ENCODE results near the gene MAEA.
"Not testable (repeated sequence)": the region's sequence is repeated elsewhere in the genome, so short reads cannot be mapped to it uniquely, and the experiment has no call there.

The MAEA gene

DNA sequence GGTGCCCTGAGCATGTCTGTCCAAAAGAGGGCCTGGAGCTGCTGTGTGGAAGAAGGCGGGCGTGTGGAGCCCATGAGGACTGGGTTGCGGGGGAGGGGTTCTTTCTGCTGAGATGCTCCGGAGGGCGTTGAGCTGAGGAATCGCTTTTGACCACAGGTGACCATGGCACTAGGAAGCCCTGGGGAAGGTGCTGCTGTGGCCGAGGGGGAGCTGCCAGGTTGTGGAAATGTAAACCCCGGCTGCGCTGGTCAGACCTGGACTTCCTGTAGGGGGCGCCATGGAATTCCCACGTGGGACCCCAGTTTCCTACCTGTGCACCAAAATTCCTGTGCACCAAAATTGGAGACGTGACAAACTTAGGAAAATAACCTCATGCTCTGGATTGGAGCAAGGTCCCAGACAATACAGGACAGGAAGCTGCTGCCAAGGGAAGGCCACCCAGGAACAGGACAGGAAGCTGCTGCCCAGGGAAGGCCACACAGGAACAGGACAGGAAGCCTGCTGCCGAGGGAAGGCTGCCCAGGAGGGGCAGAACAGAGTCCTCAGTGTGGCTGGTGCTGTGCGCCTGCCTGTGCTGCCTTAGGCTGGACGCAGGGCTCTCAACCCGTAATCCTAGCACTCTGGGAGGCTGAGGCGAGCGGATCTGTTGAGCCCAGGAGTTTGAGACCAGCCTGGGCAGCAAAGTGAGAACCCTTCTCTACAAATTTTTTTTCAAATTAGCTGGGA is 29.0 kb downstream of the MAEA start:
- DNase-seq (ENCODE audit: low read depth in 4 of 4, low spot score in 1 of 4): no peak

DNA sequence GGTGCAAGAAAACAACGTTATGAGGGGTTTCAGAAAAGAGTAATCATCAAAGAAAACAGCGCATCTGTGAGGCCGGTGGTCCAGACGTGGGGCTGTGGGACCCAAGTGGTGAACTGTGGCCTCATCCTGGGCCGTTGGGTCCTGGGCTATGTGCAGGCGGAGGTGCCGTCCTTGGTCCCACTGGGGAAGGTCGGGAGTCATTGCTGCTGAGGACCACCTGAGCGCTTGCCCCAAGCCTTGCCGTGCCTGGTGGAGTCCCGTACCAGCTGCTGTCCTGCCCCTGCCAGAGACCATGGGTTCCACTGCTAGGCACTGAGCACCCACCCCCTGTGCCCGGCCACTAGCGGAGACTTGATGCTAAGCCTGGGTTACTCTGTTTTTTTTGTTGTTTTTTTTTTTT is 31.8 kb downstream of the MAEA start:
- no peak for DNase-seq (ENCODE audit: low read depth in 4 of 4, low spot score in 1 of 4)

DNA sequence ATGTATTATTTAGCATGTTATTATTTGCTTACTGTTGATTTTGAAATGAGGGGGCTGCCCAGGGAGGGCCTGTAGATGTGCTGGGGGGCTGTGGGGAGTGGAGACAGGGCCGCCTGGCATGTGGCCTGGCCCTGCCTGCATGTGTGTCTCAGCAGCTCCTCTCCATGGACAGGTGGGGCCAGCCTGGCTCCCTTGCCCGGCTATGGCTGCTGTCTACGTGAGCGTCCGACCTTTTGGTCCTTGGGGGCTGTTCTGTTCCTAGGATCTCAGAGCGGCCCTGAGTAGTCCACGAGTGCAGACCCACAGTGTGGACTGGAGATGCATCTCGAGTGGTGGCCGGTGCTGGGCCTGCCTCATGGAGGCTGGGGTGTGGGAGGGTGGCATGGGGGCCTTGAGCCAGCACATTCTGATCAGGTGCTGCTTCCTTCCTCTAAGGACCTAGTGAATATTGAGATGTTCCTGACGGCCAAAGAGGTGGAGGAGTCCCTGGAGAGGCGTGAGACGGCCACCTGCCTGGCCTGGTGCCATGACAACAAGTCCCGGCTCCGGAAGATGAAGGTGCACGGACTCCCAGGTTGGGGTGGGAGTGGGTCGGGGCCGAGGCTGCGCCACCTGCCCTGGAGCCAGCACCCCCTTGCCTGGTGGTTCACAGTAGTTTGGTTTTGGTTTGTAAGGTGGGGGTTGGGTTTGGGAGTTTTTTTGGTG is 32.4 kb downstream of the MAEA start:
- DNase-seq (ENCODE audit: low read depth in 4 of 4, low spot score in 1 of 4): no peak

DNA sequence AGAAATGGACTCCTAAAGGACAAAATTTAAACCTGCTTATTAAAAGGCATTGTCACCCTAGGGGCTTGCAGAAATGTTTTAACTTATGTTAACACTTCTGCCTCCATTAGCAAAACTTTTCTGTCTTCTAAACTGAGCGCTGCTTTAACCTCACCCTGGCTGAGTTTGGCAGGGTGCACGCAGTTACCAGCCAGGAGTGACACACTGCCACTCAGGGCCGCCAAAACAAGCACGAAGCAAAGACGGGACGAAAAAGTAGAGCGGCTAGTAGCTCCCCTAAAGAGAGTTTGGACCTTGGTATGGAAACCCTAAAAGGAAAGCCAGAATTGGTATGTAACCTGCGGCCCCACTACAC is 33.6 kb downstream of the MAEA start:
- no peak for DNase-seq (ENCODE audit: low read depth in 4 of 4, low spot score in 1 of 4)

DNA sequence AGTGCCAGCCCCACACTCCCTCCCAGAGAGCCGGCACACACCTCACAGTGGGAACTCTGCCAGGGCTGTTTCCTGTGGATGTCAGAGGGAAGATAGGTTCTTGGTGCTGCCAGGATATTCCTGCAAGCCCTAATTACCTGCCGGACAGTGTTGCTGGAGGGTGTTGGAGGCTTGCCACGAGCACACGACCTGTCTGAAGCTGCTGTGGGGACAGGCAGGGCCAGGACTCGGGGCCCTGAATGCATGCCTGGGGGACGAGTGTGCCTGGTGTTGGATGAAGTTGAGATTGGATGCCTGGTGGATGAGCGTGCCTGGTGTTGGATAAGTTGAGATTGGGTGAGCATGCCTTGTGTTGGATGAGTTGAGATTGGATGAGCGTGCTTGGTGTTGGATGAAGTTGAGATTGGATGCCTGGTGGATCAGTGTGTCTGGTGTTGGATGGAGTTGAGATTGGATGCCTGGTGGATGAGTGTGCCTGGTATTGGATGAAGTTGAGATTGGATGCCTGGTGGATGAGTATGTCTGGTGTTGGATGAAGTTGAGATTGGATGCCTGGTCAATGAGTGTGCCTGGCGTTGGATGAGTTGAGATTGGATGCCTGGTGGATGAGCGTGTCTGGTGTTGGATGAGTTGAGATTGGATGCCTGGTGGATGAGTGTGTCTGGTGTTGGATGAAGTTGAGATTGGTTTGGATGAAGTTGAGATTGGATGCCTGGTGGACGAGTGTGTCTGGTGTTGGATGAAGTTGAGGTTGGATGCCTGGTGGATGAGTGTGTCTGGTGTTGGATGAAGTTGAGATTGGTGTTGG is 34.1 kb downstream of the MAEA start:
- DNase-seq (ENCODE audit: low read depth in 4 of 4, low spot score in 1 of 4): no peak

DNA sequence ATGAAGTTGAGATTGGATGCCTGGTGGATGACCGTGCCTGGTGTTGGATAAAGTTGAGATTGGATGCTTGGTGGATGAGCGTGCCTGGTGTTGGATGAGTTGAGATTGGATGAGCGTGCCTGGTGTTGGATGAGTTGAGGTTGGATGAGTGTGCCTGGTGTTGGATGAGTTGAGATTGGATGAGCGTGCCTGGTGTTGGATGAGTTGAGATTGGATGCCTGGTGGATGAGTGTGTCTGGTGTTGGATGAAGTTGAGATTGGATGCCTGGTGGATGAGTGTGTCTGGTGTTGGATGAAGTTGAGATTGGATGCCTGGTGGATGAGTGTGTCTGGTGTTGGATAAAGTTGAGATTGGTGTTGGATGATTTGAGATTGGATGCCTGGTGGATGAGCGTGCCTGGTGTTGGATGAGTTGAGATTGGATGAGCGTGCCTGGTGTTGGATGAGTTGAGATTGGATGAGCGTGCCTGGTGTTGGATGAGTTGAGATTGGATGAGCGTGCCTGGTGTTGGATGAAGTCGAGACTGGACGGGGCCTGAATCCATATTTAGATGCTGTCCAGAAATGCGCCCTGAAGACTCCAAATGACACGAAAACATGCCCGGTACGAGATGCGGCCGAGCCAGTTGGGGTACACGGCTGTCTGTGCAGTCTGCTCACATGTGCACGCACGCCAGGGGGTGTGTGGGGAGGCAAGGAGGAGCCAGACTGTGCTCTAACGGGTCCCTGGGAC is 34.9 kb downstream of the MAEA start:
- DNase-seq (ENCODE audit: low read depth in 4 of 4, low spot score in 1 of 4): not testable (repeated sequence)

DNA sequence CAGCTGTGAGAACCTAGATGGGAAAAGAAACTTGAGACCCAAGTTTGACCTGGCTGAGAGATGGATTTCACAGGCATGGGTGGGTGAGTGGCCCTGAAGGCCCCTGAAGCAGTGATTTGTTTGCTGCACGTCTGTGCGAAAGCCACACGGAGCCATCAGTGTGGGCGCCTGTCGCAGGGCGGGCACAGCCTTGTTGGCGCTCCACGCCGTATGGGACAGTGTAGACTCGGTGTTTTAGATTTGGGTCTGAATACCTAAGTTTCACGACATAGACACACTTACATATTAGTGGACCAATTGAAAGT is 35.4 kb downstream of the MAEA start:
- DNase-seq (ENCODE audit: low read depth in 4 of 4, low spot score in 1 of 4): no peak

DNA sequence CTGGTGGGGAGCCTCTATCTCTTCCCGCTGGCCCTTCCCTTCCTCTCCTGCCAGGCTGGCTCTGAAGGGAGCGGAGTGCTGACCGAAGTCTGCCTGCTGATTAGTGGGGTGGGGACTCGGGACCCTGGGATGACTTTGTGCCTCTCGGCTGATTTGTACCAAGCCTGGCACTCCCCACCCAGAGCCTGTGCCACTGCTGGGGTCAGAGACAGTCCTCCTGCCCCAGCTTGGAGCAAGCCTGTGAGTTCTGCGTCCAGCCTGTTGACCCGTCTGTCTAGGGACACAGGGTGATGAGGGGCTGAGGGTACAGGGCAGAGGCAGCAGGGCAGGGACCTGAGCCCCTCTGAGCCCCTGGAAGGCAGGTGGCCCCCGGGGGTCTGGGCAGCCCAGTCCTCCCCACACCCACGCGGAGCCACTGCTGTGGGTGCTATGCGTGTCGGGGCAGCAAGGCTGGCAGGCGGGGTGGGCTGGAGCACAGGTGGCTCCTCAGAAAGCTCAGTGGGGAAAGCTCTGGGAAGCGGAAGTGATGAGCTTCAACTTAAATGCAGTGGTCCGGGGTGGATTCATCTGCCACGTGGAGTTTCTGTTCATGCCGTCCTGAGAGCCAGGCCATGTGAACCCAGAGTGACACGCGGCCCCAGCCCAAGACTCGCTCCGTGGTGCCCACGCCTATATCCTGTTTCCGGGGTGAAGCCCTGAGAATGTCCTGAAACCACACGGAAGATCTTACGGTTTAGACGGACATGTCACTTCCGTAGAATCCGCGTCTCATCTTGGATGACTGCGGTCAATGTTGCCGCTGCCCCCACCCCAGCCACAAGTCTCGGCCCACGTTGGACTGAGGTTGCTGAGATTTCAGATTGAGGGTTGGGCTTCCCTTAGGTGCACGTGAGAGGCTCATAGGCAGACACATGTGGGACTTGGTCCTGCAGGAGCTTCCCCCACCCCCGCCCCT is 36.3 kb downstream of the MAEA start:
- DNase-seq (ENCODE audit: low read depth in 4 of 4, low spot score in 1 of 4): no peak

DNA sequence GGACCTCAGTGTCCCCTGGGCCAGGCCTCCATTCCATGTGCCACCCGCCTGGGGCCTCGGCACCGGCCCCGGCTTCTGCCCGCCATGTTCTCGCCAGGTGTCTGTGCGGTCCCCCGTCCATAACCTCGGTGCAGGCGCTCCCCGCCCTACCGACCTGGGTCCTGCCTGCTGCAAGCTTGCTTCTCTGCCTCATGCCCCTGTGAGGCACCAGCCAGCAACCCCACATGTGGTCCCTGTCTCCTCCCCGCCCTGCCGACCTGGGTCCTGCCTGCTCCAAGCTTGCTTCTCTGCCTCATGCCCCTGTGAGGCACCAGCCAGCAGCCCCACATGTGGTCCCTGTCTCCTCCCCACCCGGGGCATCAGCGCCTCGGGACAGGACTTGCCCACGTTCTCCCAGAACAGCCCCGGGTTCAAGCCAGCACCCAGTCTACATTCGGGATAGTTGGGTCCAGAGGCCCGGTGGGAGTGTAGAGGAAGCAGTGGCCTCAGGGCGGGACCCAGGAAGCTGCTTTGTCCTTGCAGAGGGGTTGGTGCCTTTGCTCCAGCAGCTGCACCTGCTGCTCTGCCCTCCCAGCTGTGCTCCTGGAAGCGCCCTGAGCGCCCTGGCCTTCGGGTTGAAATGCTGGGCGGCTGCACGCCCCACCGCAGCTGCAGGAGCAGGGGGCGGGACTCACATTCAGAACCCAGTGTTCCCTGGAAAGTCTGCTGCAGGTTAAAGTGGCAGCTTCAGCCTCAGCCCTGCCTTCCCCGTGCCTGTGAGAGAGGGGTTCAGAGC is 37.2 kb downstream of the MAEA start:
- no peak for DNase-seq (ENCODE audit: low read depth in 4 of 4, low spot score in 1 of 4)

DNA sequence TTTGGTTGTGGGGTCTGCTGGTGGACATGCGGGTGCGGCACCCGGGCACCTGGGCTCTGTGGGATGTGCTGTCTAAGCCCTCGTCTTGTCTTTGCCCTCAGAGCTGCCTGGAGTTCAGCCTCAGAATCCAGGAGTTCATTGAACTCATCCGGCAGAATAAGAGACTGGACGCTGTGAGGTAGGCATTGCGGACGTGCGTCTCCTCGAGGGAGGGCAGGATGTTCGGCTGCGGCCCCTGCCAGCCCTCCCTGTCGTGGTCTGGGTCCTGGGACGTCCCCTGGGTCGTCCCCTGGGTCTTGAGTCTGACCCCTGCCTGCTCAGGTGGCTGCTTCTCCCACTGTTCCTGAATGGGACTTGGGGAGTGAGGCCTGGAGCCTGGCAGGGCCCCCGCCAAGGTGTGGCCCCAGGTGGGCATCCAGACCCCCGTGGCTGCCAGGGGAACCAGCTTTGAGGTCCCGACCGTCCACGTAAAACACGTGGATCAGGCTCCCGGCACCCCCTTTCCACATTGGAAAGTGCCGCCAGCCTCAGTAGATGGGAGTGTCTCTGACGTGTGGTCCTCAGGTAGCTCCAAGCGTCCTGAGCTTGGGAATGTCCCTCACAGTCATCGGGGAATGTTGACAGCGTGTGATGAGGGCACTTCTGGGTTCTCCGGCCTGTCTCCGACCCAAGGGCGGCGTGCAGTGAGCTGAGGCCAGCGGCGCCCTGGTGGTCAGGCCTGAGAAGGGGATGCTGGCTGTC is 38.0 kb downstream of the MAEA start:
- no peak for DNase-seq (ENCODE audit: low read depth in 4 of 4, low spot score in 1 of 4)

DNA sequence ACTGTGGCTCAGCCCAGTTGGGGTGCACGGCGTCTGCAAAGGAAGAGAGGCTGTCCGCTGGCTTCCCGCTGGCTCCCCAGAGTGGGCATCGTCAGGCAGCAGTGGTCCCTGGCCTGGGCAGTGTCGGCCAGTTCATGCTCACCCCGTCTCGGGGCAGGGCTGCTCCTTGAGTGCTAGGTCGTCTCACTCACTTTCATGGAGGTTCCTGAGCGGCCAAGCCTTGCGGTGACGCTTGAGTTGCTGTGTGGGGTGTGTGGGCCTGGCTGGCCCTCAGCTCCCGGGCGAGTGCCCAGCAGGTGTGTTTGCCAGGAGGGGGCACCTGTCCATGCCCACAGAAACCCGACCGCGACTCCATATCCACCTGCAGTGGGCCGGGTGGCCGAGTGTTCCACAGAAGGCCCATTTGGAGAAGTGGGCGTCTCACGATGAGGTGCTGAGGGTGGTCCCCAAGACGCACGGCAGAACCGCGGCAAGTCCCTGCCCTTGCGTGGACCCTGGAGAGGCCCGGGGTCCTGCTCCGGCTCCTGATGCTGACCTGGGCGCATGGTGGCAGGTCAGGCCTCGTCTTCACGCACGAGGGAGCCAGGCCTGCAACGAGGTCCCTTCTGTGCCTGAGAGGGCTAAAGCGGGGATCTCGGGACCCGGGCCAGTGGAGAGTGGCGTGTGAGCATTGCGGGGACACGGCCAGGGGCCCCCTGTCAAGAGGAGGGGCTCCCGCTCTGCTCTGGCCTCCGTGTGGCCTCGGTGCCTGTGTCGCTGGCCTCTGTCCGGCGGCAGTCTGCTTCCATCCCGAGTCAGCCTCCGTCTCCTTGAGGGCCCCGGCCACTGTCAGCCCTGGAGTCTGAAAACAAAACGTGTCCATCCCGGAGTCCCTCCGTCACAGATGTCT is 38.8 kb downstream of the MAEA start:
- no peak for DNase-seq (ENCODE audit: low read depth in 4 of 4, low spot score in 1 of 4)

DNA sequence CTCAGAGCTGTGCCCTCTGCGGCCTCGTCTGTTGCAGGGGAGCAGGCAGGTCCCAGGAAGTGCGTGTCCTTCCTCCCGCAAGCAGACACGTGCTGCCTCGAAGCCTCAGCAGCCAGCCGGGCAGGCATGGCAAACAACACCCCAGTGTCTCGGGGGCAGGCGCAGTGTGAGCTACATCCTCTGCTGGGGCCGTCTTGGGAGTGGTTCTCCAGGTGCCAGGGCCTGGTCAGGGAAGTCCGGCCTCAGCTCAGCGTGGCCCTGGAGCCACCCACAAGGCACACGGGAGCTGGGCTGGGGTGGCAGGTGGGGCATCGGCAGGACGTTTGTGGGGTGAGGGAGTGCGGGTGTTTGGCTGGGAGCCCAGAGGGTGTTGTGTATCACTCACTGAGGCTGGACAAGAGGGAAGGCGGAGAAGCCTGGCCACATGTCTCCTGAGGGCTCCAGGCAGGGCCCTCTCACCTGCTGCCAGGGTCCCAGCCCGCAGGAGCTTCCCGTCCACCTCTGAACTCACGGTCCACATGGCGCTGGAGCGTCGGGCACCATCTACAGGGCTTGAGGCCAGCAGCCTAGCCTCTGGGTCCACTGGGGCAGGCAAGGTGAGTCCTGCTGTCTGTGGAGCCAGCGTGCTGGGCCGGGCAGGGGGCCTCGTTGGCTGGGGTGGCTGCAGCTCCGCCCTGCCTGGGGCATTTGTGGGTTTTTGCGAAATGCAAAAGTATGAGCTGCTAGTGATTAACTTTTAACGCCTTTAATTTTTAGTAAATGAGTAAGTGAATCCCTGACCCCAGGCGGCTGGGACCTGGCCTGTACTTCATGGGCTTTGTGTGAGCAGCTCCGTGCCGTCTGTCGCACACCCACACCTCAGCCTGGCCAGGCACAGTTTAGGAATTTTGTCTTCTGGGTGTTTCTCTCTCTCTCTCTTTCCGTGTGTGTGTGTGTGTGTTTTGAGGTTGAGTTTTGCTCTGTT is 40.0 kb downstream of the MAEA start:
- no peak for DNase-seq (ENCODE audit: low read depth in 4 of 4, low spot score in 1 of 4)

DNA sequence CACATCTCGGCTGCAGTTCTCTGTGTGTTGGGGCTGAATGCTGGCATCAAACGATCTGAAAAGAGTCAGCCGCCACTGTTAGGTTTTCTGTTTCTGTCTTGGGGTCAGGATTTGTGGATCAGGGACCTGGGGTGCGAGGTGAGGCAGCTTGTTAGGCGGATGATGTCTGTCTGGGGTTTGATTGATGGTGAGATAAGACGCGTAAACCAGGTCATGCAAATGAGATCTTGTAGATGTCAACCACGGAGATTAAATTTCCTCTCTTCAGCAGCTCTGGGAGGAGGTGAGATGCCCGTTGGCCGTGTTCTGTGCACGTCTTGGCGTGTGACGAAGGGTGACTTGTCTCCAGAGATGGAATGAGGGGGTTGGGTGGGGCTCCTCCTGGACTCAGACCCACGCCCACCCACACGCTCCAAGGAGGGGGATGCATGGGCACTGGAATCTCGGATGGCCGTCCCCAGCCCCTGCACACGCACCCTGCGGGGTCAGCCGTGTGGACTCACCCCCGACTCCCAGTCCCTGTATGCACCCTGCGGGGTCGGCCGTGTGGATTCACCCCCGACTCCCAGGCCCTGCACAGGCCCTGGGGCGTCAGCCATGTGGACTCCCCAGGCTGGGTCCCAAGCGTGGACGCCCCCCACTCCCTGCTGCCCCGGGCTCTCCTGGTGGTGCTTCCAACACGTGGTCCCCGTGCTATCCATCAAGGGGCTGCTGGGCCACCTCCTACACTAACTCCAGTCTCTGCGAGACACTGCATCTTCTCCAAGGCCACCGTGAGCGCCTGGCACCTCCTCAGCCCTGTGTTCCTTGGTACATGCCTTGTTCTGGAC is 41.3 kb downstream of the MAEA start:
- DNase-seq (ENCODE audit: low read depth in 4 of 4, low spot score in 1 of 4): peak in 1 of 4 experiments; percentile 48

DNA sequence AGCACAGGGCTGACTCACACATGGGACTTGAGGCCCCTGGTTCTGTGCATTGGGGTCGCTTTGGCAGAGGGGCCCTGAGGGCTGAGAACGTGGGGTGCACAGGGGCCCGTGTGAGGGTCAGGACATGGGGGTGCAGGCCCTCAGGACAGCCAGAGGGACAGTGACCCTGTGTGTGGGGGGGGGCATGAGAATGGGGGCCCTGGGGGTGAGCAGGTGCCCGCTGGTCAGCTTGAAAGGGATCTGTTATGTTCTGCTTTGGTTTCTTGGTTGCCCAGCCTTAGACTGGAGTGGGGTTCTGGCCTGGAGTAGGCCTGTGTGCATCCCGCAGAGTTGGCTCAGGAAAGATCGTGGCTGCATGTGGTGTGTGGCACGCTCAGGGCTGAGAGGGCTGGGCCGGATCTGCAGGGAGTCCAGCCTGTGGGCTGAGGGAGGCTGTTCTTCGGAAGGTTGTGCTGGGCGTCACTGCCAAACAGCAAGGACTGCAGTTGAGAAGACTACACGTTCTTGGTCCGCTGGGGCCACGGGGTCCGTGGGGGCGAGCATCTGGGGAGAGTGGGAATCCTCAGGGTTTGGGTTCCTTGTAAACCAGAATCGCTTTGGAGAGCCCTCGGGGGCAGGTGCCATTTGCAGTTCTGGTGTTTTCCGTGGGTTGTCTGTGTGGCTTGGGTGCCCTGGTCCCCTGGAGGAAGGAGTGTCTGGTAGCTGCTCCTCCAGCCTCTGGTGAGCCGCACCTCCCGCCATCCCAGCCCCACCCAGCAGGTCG is 42.1 kb downstream of the MAEA start:
- DNase-seq (ENCODE audit: low read depth in 4 of 4, low spot score in 1 of 4): no peak

DNA sequence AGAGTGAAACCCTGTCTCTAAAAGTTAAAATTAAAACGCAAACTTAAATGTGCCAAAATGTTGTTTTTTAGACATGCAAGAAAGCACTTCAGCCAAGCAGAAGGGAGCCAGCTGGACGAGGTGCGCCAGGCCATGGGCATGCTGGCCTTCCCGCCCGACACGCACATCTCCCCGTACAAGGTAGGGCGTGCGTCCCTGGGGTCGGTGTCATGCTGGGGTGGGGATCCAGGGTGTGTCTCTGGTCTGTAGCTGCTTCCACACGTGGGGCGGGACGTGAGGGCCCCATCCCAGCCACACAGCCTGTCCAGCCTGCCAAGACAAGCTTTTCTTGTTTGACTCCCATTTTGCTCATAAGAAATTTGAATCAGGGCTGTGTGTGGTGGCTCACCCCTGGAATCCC is 43.0 kb downstream of the MAEA start:
- no peak for DNase-seq (ENCODE audit: low read depth in 4 of 4, low spot score in 1 of 4)
